H1 (cell line): ENCODE results near the gene NME3. TPM values are rescaled to one million over a fixed set of nuclear protein-coding genes. Genes with fewer than 3 reads are reported as not detected.

Source experiments
- CHD1 ChIP-seq: IDR thresholded peaks from 2 replicates; pipeline ENCODE4 v1.6.1; 2012; ENCODE audit warnings: low read depth, low read length, improper control_type of control experiment
- RXRA ChIP-seq: IDR thresholded peaks from 2 replicates; pipeline ENCODE4 v1.6.1; 2011; ENCODE audit warnings: low read depth, mild to moderate bottlenecking, low read length, moderate library complexity; ENCODE audit not compliant: insufficient read depth
- TBP ChIP-seq: IDR thresholded peaks from 2 replicates; pipeline ENCODE4 v1.6.1; 2011; ENCODE audit warnings: low read depth, low read length, improper control_type of control experiment
- polyA plus RNA-seq, 7 experiments: library from polyadenylated mRNA; depleted of rRNA in 3 of 7; stranded (reverse) in 5 of 7; unstranded in 2 of 7; fragments of >200 nt in 5 of 7; fragments of 200-250 nt in 2 of 7; gene quantifications; 1 replicate in 5 of 7; 2 replicates in 1 of 7; 4 replicates in 1 of 7; pipeline versions ENCODE4 v1.2.1 to v1.2.3, GENCODE V29; 2011 to 2013; ENCODE audit warnings: missing spikeins in 2 of 7, mixed read lengths in 2 of 7
- total RNA-seq: library from RNA; stranded (reverse); fragmentation: NEBNext Ultra II Directional; extraction: Animal tissue kit (Norgen Biotek cat#: 25700); gene quantifications from 2 replicates; pipeline ENCODE4 v1.2.1, GENCODE V29; 2021

The NME3 gene
- total and polyA plus RNA-seq, 2 of the 8 experiments (the other 6 are each of a cell fraction or from before 2014, with no cell fraction given), result 72.5 to 163 TPM

- TF ChIP-seq CHD1 (no peak), RXRA (no peak), TBP (no peak)
These were observed 44.5 kb downstream of the NME3 start (continued) for GRCh38 chr16:1726661-1727502.
